HepG2 (cell line): ENCODE results near the gene PTPN14. TPM values are rescaled to one million over a fixed set of nuclear protein-coding genes. Genes with fewer than 3 reads are reported as not detected.

Experiments used
- ATAC-seq: fragments of 200-7000 bp; cut with Tn5 transposase; 3 replicates; pipeline ENCODE4 v1.9.1; 2020; ENCODE audit warnings: mild to moderate bottlenecking, moderate library complexity
- BruUV-seq: library from RNA; stranded (reverse); fragments of 400-500 nt; replicated peaks from 2 replicates; lab custom pipeline; 2021; lab: Mats Ljungman, UMichigan
- CTCF ChIA-PET: fragments of 300-600 bp; formaldehyde crosslinking; extraction: SDS; loops from one replicate; lab custom pipeline; 2021; ENCODE audit warnings: low total read pairs, inconsistent platforms, low intra/inter-chr PET ratio; lab: Yijun Ruan, JAX
- POLR2A ChIA-PET: fragments of 350-600 bp; sonication (Branson Sonifier 250); formaldehyde crosslinking; loops from one replicate; lab custom pipeline; 2020; ENCODE audit warnings: antibody characterized with exemption, inconsistent platforms; lab: Yijun Ruan, JAX
- DNase-seq: peaks from one replicate; pipeline ENCODE4 v3.0.0-alpha.2; 2015; ENCODE audit warnings: low spot score
- FAIRE-seq: peaks from 3 replicates; lab custom pipeline; 2011; peaks lifted over from hg19 to GRCh38; lab: Jason Lieb, UNC
- H2AFZ ChIP-seq: one replicate; pipeline ENCODE4 v1.6.1; 2011; ENCODE audit warnings: low read length, inconsistent platforms
- H3K27ac ChIP-seq: fragments of 300-600 bp; 3 replicates; pipeline ENCODE4 v1.8.0; 2011; ENCODE audit warnings: mixed run types, mild to moderate bottlenecking, mixed read lengths, low read length, inconsistent platforms; ENCODE audit not compliant: insufficient read depth; ENCODE audit errors: extremely low read length
- H3K27me3 ChIP-seq, 2 experiments: fragments of 200-600 bp in 1 of 2; 2 replicates in 1 of 2; 3 replicates in 1 of 2; pipeline versions ENCODE4 v1.6.0 to v1.8.0; 2011; ENCODE audit warnings: low read length in 2 of 2, mild to moderate bottlenecking in 2 of 2, moderate library complexity in 2 of 2, inconsistent platforms in 1 of 2; ENCODE audit not compliant: insufficient read depth in 2 of 2, control insufficient read depth in 1 of 2
- H3K36me3 ChIP-seq, 2 experiments: fragments of 200-600 bp in 1 of 2; replicated peaks in 1 of 2; 2 replicates in 1 of 2; 3 replicates in 1 of 2; pipeline versions ENCODE4 v1.5.1 to v1.8.0; 2011; ENCODE audit warnings: low read length in 2 of 2, inconsistent platforms in 1 of 2; ENCODE audit not compliant: insufficient read depth in 2 of 2, control insufficient read depth in 1 of 2
- H3K4me1 ChIP-seq: 2 replicates; pipeline ENCODE4 v1.5.1; 2012; ENCODE audit warnings: low read length, inconsistent platforms; ENCODE audit not compliant: insufficient read depth
- H3K4me2 ChIP-seq: 2 replicates; pipeline ENCODE4 v1.6.0; 2011; ENCODE audit warnings: low read depth, low read length, inconsistent platforms
- H3K4me3 ChIP-seq, 3 experiments: fragments of 200-600 bp in 1 of 3; sonication (generic), shearing (Covaris generic) in 1 of 3; replicated peaks in 1 of 3; 2 replicates each; pipeline ENCODE4 v1.5.1; 2011 to 2016; ENCODE audit warnings: low read length in 3 of 3, inconsistent platforms in 2 of 3, low read depth in 2 of 3, mild to moderate bottlenecking in 2 of 3, control low read depth in 1 of 3, mixed read lengths in 1 of 3; ENCODE audit not compliant: insufficient read depth in 1 of 3
- H3K79me2 ChIP-seq: one replicate; pipeline ENCODE4 v1.6.1; 2011; ENCODE audit warnings: low read length, inconsistent platforms; ENCODE audit not compliant: insufficient read depth
- H3K9ac ChIP-seq: 2 replicates; pipeline ENCODE4 v1.6.0; 2011; ENCODE audit warnings: mild to moderate bottlenecking, low read depth, low read length, inconsistent platforms; ENCODE audit not compliant: insufficient read depth
- H3K9me3 ChIP-seq: 2 replicates; pipeline ENCODE4 v1.5.1; 2012; ENCODE audit warnings: mild to moderate bottlenecking, low read length
- H4K20me1 ChIP-seq: 2 replicates; pipeline ENCODE4 v1.6.0; 2011; ENCODE audit warnings: inconsistent platforms, mild to moderate bottlenecking, low read length, moderate library complexity; ENCODE audit not compliant: insufficient read depth
- NFKBIZ ChIP-seq: IDR thresholded peaks from 2 replicates; pipeline ENCODE4 v1.6.1; 2018; ENCODE audit warnings: missing genetic modification reagents, missing compliant biosample characterization
- TBL1XR1 ChIP-seq: fragments of 150-350 bp; IDR thresholded peaks from 2 replicates; pipeline ENCODE4 v1.6.1; 2014; ENCODE audit warnings: borderline replicate concordance, low read length; ENCODE audit not compliant: partially characterized antibody
- WGBS: methylation state at CpG from one replicate; pipeline ENCODE4 v1.1.6; 2017; ENCODE audit warnings: low lambda C conversion rate; 5-methylcytosine and 5-hydroxymethylcytosine counted together
- in situ Hi-C: cut with HindIII; loops from 2 replicates; pipeline ENCODE4 v1.10.0; 2017; ENCODE audit warnings: low pct_unique_long_range_greater_than_20kb; ENCODE audit not compliant: extremely low pct_ligation_motif_present
- intact Hi-C: fragments of 100-400 bp; cut with micrococcal nuclease; formaldehyde crosslinking; loops from one replicate; pipeline ENCODE4 v1.10.0; 2022; ENCODE audit not compliant: unreplicated experiment
- polyA plus RNA-seq, 8 experiments: library from polyadenylated mRNA; depleted of rRNA in 3 of 8; stranded (reverse) in 7 of 8; unstranded in 1 of 8; fragments of >200 nt; fragmentation: Illumina TruSeq in 4 of 8; extraction: Trizol in 4 of 8; gene quantifications; 2 replicates each; pipeline versions ENCODE4 v1.2.1 to v1.2.3, GENCODE V29; 2011 to 2016; ENCODE audit warnings: low read depth in 4 of 8, missing spikeins in 1 of 8, mixed read lengths in 1 of 8; ENCODE audit not compliant: insufficient read depth in 1 of 8
- total RNA-seq, 5 experiments: library from RNA; depleted of rRNA; stranded (reverse); fragments of >200 nt; fragmentation: Illumina TruSeq; extraction: Trizol; gene quantifications; 2 replicates each; pipeline ENCODE4 v1.2.3, GENCODE V29; 2016; ENCODE audit warnings: low read depth in 1 of 5
- TF ChIP-seq, protein P1 (sequence below): sonication (generic); formaldehyde crosslinking; IDR thresholded peaks from 2 replicates; pipeline ENCODE4 v1.4.0; 2020; ENCODE audit warnings: mild to moderate bottlenecking, missing genetic modification reagents

Gene PTPN14
- total and polyA plus RNA-seq, 2 of the 13 experiments (the other 11 are each of a cell fraction or from before 2014, with no cell fraction given), result 3.9 to 4.7 TPM

DNA sequence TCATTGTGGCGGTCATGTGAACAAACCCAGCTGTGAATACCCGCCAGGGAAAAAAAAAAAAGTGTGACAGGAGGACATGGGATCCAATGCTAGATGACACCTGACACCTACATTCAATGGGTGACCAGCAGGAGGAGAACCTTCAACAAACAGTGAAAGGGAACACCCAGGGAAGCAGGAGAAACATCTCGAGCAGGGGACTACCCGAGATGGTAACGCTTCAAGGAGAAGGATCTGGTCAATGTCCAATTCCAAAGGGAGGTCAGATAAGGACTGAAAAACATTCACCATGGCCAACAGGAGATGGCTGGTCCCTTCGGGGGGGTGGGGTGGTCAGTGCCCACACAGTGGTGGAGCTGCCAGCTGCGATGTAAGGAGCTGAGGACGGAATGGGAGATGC lies 46.3 kb downstream of the PTPN14 start (continued):
- TF ChIP-seq, protein P1, sequence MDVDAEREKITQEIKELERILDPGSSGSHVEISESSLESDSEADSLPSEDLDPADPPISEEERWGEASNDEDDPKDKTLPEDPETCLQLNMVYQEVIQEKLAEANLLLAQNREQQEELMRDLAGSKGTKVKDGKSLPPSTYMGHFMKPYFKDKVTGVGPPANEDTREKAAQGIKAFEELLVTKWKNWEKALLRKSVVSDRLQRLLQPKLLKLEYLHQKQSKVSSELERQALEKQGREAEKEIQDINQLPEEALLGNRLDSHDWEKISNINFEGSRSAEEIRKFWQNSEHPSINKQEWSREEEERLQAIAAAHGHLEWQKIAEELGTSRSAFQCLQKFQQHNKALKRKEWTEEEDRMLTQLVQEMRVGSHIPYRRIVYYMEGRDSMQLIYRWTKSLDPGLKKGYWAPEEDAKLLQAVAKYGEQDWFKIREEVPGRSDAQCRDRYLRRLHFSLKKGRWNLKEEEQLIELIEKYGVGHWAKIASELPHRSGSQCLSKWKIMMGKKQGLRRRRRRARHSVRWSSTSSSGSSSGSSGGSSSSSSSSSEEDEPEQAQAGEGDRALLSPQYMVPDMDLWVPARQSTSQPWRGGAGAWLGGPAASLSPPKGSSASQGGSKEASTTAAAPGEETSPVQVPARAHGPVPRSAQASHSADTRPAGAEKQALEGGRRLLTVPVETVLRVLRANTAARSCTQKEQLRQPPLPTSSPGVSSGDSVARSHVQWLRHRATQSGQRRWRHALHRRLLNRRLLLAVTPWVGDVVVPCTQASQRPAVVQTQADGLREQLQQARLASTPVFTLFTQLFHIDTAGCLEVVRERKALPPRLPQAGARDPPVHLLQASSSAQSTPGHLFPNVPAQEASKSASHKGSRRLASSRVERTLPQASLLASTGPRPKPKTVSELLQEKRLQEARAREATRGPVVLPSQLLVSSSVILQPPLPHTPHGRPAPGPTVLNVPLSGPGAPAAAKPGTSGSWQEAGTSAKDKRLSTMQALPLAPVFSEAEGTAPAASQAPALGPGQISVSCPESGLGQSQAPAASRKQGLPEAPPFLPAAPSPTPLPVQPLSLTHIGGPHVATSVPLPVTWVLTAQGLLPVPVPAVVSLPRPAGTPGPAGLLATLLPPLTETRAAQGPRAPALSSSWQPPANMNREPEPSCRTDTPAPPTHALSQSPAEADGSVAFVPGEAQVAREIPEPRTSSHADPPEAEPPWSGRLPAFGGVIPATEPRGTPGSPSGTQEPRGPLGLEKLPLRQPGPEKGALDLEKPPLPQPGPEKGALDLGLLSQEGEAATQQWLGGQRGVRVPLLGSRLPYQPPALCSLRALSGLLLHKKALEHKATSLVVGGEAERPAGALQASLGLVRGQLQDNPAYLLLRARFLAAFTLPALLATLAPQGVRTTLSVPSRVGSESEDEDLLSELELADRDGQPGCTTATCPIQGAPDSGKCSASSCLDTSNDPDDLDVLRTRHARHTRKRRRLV (CRISPR knock-in tag), result no peak

DNA sequence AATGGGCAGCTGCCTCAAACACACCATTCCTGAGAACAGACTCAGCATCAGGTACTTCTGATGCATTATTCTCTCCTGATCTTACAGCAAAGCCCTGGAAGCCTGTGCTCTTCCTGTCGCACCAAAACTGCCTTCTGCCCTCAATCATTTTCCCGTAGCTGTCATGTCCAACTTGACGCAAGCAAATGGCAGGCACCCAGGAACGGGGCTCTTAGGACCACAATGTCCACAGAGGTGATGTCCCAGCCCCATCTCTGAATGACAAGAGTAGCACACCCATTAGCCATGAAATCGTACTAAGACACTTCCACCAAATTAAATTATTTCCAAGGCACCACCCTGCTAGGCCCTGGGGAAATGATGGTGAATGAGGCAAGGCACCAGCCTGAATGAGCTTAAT lies 47.1 kb downstream of the PTPN14 start:
- no peaks in the 10 kb centered on the region for H3K27me3 ChIP-seq
- no peaks in the 10 kb centered on the region for H3K36me3 ChIP-seq
- TF ChIP-seq TBL1XR1 (no peak), NFKBIZ (CRISPR knock-in tag) (no peak)
- POLR2A ChIA-PET, result no interaction called here
- no peaks in the 10 kb centered on the region for H4K20me1 ChIP-seq
- H3K4me2 ChIP-seq, result no peak overlapping the region
- intact Hi-C loops, result no loop called here
- H3K79me2 ChIP-seq, result no peaks in the 10 kb centered on the region
- no peak overlapping the region for H3K27ac ChIP-seq
- no peaks in the 10 kb centered on the region for H3K9me3 ChIP-seq
- in situ Hi-C loops, result no loop called here
- BruUV-seq, result no TSS peak
- 96% methylated on average over 5 of the region's 5 CpGs for WGBS
- no peak for FAIRE-seq
- ATAC-seq, result no peak
- peaks cover 51% of the 10 kb centered on the region for H3K4me1 ChIP-seq
- no peak for DNase-seq
- H2AFZ ChIP-seq, result no peak overlapping the region
- no peak overlapping the region for H3K4me3 ChIP-seq
- CTCF ChIA-PET, result no interaction called here
- no peak overlapping the region for H3K9ac ChIP-seq
